ENCODE results near the gene PRKCZ. TPM values are rescaled to one million over a fixed set of nuclear protein-coding genes. Genes with fewer than 3 reads are reported as not detected.

The PRKCZ gene
- total and polyA plus RNA-seq, 9 of the 15 experiments (the other 6 are each of a cell fraction or from before 2014, with no cell fraction given) = 0.07 to 3.1 (median 1.3) TPM

DNA sequence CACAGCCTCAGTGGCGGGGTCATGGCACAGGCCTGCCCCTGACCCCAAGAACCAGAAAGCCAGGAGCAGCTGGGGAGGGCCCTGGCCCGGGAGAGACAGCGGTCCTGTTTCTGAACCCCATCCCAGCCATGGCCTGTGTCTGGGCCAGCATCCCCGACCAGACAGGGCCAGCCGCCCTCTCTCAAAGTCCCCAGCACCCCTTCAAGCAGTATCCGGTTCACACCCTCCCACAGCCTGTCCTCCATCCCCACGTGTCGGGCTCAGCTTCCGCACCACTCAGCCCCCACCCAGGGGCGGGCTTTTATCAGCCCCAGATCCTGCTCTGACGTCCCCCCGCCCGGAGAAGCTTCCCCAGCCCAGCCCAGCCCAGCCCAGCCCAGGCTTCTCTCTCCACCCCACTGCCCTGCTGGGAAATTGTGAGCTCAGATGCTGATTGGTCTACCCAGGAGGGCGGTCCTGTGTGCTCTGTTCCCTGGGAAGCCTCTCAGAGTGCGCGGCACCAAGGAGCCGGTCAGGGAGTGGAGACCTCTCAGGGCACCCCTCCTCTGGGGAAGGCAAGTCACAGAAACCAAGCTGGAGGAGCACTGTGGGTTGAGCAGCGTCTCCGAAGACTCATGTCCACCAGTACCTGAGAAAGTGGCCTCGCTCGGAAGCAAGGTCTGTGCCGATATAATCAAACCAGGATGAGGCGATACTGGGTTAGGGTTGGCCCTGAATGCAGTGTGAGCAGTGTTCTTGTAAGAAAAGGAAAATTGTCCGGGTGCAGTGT, 149.0 kb downstream of the PRKCZ start (continued):
- TF ChIP-seq, protein P1, sequence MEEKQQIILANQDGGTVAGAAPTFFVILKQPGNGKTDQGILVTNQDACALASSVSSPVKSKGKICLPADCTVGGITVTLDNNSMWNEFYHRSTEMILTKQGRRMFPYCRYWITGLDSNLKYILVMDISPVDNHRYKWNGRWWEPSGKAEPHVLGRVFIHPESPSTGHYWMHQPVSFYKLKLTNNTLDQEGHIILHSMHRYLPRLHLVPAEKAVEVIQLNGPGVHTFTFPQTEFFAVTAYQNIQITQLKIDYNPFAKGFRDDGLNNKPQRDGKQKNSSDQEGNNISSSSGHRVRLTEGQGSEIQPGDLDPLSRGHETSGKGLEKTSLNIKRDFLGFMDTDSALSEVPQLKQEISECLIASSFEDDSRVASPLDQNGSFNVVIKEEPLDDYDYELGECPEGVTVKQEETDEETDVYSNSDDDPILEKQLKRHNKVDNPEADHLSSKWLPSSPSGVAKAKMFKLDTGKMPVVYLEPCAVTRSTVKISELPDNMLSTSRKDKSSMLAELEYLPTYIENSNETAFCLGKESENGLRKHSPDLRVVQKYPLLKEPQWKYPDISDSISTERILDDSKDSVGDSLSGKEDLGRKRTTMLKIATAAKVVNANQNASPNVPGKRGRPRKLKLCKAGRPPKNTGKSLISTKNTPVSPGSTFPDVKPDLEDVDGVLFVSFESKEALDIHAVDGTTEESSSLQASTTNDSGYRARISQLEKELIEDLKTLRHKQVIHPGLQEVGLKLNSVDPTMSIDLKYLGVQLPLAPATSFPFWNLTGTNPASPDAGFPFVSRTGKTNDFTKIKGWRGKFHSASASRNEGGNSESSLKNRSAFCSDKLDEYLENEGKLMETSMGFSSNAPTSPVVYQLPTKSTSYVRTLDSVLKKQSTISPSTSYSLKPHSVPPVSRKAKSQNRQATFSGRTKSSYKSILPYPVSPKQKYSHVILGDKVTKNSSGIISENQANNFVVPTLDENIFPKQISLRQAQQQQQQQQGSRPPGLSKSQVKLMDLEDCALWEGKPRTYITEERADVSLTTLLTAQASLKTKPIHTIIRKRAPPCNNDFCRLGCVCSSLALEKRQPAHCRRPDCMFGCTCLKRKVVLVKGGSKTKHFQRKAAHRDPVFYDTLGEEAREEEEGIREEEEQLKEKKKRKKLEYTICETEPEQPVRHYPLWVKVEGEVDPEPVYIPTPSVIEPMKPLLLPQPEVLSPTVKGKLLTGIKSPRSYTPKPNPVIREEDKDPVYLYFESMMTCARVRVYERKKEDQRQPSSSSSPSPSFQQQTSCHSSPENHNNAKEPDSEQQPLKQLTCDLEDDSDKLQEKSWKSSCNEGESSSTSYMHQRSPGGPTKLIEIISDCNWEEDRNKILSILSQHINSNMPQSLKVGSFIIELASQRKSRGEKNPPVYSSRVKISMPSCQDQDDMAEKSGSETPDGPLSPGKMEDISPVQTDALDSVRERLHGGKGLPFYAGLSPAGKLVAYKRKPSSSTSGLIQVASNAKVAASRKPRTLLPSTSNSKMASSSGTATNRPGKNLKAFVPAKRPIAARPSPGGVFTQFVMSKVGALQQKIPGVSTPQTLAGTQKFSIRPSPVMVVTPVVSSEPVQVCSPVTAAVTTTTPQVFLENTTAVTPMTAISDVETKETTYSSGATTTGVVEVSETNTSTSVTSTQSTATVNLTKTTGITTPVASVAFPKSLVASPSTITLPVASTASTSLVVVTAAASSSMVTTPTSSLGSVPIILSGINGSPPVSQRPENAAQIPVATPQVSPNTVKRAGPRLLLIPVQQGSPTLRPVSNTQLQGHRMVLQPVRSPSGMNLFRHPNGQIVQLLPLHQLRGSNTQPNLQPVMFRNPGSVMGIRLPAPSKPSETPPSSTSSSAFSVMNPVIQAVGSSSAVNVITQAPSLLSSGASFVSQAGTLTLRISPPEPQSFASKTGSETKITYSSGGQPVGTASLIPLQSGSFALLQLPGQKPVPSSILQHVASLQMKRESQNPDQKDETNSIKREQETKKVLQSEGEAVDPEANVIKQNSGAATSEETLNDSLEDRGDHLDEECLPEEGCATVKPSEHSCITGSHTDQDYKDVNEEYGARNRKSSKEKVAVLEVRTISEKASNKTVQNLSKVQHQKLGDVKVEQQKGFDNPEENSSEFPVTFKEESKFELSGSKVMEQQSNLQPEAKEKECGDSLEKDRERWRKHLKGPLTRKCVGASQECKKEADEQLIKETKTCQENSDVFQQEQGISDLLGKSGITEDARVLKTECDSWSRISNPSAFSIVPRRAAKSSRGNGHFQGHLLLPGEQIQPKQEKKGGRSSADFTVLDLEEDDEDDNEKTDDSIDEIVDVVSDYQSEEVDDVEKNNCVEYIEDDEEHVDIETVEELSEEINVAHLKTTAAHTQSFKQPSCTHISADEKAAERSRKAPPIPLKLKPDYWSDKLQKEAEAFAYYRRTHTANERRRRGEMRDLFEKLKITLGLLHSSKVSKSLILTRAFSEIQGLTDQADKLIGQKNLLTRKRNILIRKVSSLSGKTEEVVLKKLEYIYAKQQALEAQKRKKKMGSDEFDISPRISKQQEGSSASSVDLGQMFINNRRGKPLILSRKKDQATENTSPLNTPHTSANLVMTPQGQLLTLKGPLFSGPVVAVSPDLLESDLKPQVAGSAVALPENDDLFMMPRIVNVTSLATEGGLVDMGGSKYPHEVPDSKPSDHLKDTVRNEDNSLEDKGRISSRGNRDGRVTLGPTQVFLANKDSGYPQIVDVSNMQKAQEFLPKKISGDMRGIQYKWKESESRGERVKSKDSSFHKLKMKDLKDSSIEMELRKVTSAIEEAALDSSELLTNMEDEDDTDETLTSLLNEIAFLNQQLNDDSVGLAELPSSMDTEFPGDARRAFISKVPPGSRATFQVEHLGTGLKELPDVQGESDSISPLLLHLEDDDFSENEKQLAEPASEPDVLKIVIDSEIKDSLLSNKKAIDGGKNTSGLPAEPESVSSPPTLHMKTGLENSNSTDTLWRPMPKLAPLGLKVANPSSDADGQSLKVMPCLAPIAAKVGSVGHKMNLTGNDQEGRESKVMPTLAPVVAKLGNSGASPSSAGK (IDR thresholded peaks at IDR 0.05) = peak; percentile 96
- TF ChIP-seq, protein P2, sequence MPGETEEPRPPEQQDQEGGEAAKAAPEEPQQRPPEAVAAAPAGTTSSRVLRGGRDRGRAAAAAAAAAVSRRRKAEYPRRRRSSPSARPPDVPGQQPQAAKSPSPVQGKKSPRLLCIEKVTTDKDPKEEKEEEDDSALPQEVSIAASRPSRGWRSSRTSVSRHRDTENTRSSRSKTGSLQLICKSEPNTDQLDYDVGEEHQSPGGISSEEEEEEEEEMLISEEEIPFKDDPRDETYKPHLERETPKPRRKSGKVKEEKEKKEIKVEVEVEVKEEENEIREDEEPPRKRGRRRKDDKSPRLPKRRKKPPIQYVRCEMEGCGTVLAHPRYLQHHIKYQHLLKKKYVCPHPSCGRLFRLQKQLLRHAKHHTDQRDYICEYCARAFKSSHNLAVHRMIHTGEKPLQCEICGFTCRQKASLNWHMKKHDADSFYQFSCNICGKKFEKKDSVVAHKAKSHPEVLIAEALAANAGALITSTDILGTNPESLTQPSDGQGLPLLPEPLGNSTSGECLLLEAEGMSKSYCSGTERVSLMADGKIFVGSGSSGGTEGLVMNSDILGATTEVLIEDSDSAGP (CRISPR knock-in tag; IDR thresholded peaks at IDR 0.05) = no peak
- TF ChIP-seq, protein P3, sequence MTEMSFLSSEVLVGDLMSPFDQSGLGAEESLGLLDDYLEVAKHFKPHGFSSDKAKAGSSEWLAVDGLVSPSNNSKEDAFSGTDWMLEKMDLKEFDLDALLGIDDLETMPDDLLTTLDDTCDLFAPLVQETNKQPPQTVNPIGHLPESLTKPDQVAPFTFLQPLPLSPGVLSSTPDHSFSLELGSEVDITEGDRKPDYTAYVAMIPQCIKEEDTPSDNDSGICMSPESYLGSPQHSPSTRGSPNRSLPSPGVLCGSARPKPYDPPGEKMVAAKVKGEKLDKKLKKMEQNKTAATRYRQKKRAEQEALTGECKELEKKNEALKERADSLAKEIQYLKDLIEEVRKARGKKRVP (CRISPR knock-in tag; IDR thresholded peaks at IDR 0.05) = no peak
- TF ChIP-seq FOXA3 (CRISPR knock-in tag; conservative IDR thresholded peaks at IDR 0.05 in 1 of 2, IDR thresholded peaks at IDR 0.05 in 1 of 2) (peak in 1 of 2 experiments; percentile 84; a peak in 2 of 4 replicates), GATA2 (CRISPR knock-in tag; IDR thresholded peaks at IDR 0.05) (peak; percentile 58), CHD1 (IDR thresholded peaks at IDR 0.05; ENCODE audit: low read length) (no peak), PHF21A (IDR thresholded peaks at IDR 0.05; ENCODE audit: borderline replicate concordance, low read depth) (0 out of 2 replicates have a peak, but pooled peaks have one; percentile 48), ZNF224 (CRISPR knock-in tag; IDR thresholded peaks at IDR 0.05) (no peak), TARDBP (IDR thresholded peaks at IDR 0.05) (peak; percentile 18), TCF3 (CRISPR knock-in tag; IDR thresholded peaks at IDR 0.05) (peak; percentile 49), XRCC5 (IDR thresholded peaks at IDR 0.05; ENCODE audit: low read depth, low read length) (peak; percentile 63; the same call in 1 of the 2 replicates)
